ENCODE results near the gene MUC5B. TPM values are rescaled to one million over a fixed set of nuclear protein-coding genes. Genes with fewer than 3 reads are reported as not detected.

The MUC5B gene
- polyA plus RNA-seq, 1 donor from 2014 or later: not detected

GRCh38 chr11:1220941-1221721 lies 1.7 kb upstream of the MUC5B start:
- H3K36me3 Mint-ChIP-seq: no peaks in the 10 kb centered on the region
- H3K27me3 Mint-ChIP-seq: peaks cover 12% of the 10 kb centered on the region
- H3K4me3 Mint-ChIP-seq: no peak overlapping the region
- H3K9me3 Mint-ChIP-seq: peaks cover 0 to 2% (median 0%) of the 10 kb centered on the region in 3 donors
- no peaks in the 10 kb centered on the region for H3K4me1 Mint-ChIP-seq
- H3K27ac Mint-ChIP-seq: no peak overlapping the region

GRCh38 chr11:1221848-1222311 lies 986 bp upstream of the MUC5B start:
- no peaks in the 10 kb centered on the region for H3K4me1 Mint-ChIP-seq
- H3K27me3 Mint-ChIP-seq: peaks cover 12% of the 10 kb centered on the region
- H3K36me3 Mint-ChIP-seq: no peaks in the 10 kb centered on the region
- peaks cover 0 to 2% (median 0%) of the 10 kb centered on the region in 3 donors for H3K9me3 Mint-ChIP-seq
- no peak overlapping the region for H3K27ac Mint-ChIP-seq
- H3K4me3 Mint-ChIP-seq: no peak overlapping the region

- Mint-ChIP-seq H3K27ac (no peak overlapping the region), H3K36me3 (no peaks in the 10 kb centered on the region), H3K4me3 (no peak overlapping the region), H3K4me1 (no peaks in the 10 kb centered on the region), H3K9me3 (no peaks in the 10 kb centered on the region), H3K27me3 (peaks cover 11% of the 10 kb centered on the region)
Measured at GRCh38 chr11:1223346-1224110, 662 bp downstream of the MUC5B start.

- Mint-ChIP-seq H3K4me1 (no peaks in the 10 kb centered on the region), H3K27me3 (peaks cover 11% of the 10 kb centered on the region), H3K9me3 (no peaks in the 10 kb centered on the region), H3K36me3 (no peaks in the 10 kb centered on the region), H3K27ac (no peak overlapping the region), H3K4me3 (no peak overlapping the region)
Measured at GRCh38 chr11:1224111-1224490, 1.2 kb downstream of the MUC5B start.

- Mint-ChIP-seq H3K9me3 (no peaks in the 10 kb centered on the region), H3K4me1 (no peaks in the 10 kb centered on the region), H3K4me3 (no peak overlapping the region), H3K36me3 (no peaks in the 10 kb centered on the region), H3K27me3 (peaks cover 11% of the 10 kb centered on the region), H3K27ac (no peak overlapping the region)
Measured at GRCh38 chr11:1224491-1225385, 1.9 kb downstream of the MUC5B start.

- H3K4me1 Mint-ChIP-seq: no peaks in the 10 kb centered on the region
- H3K27me3 Mint-ChIP-seq: peaks cover 11% of the 10 kb centered on the region
- H3K36me3 Mint-ChIP-seq: no peaks in the 10 kb centered on the region
- H3K4me3 Mint-ChIP-seq: no peak overlapping the region
- H3K27ac Mint-ChIP-seq: no peak overlapping the region
- no peaks in the 10 kb centered on the region for H3K9me3 Mint-ChIP-seq
Measured at GRCh38 chr11:1225386-1226225, 2.7 kb downstream of the MUC5B start.

- Mint-ChIP-seq H3K27me3 (peaks cover 8% of the 10 kb centered on the region), H3K4me1 (peaks cover 0 to 1% (median 0%) of the 10 kb centered on the region in 3 donors)
Measured at GRCh38 chr11:1226226-1226985, 3.5 kb downstream of the MUC5B start.

GRCh38 chr11:1226986-1227550 lies 4.2 kb downstream of the MUC5B start:
- H3K27ac Mint-ChIP-seq: peak overlapping the region in 1 of 3 donors; percentile 74
- no peaks in the 10 kb centered on the region for H3K36me3 Mint-ChIP-seq
- H3K4me3 Mint-ChIP-seq: no peak overlapping the region
- H3K4me1 Mint-ChIP-seq: peaks cover 0 to 1% (median 0%) of the 10 kb centered on the region in 3 donors
- peaks cover 2% of the 10 kb centered on the region for H3K27me3 Mint-ChIP-seq
- H3K9me3 Mint-ChIP-seq: no peaks in the 10 kb centered on the region

More at GRCh38 chr11:1226226-1226985, 3.5 kb downstream of the MUC5B start:
- Mint-ChIP-seq H3K4me3 (no peak overlapping the region), H3K36me3 (no peaks in the 10 kb centered on the region), H3K27ac (peak overlapping the region in 1 of 3 donors; percentile 74), H3K9me3 (no peaks in the 10 kb centered on the region)

GRCh38 chr11:1227551-1228100 lies 4.8 kb downstream of the MUC5B start:
- peaks cover 2% of the 10 kb centered on the region for H3K27me3 Mint-ChIP-seq
- H3K4me3 Mint-ChIP-seq: no peak overlapping the region

GRCh38 chr11:1228101-1228821 lies 5.4 kb downstream of the MUC5B start:
- H3K9me3 Mint-ChIP-seq: no peaks in the 10 kb centered on the region
- peaks cover 0 to 1% (median 0%) of the 10 kb centered on the region in 3 donors for H3K4me1 Mint-ChIP-seq
- no peak overlapping the region for H3K27ac Mint-ChIP-seq
- peaks cover 2% of the 10 kb centered on the region for H3K27me3 Mint-ChIP-seq
- H3K4me3 Mint-ChIP-seq: no peak overlapping the region
- H3K36me3 Mint-ChIP-seq: no peaks in the 10 kb centered on the region

More at GRCh38 chr11:1227551-1228100, 4.8 kb downstream of the MUC5B start:
- H3K36me3 Mint-ChIP-seq: no peaks in the 10 kb centered on the region
- peaks cover 0 to 1% (median 0%) of the 10 kb centered on the region in 3 donors for H3K4me1 Mint-ChIP-seq
- no peak overlapping the region for H3K27ac Mint-ChIP-seq
- no peaks in the 10 kb centered on the region for H3K9me3 Mint-ChIP-seq

- Mint-ChIP-seq H3K4me3 (no peak overlapping the region), H3K9me3 (no peaks in the 10 kb centered on the region), H3K27me3 (peaks cover 2% of the 10 kb centered on the region), H3K36me3 (no peaks in the 10 kb centered on the region), H3K27ac (no peak overlapping the region), H3K4me1 (peaks cover 0 to 1% (median 0%) of the 10 kb centered on the region in 3 donors)
Measured at GRCh38 chr11:1228921-1229451, 6.1 kb downstream of the MUC5B start.

- Mint-ChIP-seq H3K36me3 (no peaks in the 10 kb centered on the region), H3K4me1 (peaks cover 0 to 1% (median 0%) of the 10 kb centered on the region in 3 donors), H3K9me3 (no peaks in the 10 kb centered on the region), H3K27ac (no peak overlapping the region), H3K27me3 (no peaks in the 10 kb centered on the region), H3K4me3 (no peak overlapping the region)
Measured at GRCh38 chr11:1229471-1230120, 6.7 kb downstream of the MUC5B start.
